ENCODE data around the gene NR2C2. TPM values are rescaled to one million over a fixed set of nuclear protein-coding genes. Genes with fewer than 3 reads are reported as not detected.

The NR2C2 gene
- polyA plus RNA-seq, 1 donor (not counting 4 experiments of a cell fraction or from before 2014, with no cell fraction given) = 9.4 TPM

DNA sequence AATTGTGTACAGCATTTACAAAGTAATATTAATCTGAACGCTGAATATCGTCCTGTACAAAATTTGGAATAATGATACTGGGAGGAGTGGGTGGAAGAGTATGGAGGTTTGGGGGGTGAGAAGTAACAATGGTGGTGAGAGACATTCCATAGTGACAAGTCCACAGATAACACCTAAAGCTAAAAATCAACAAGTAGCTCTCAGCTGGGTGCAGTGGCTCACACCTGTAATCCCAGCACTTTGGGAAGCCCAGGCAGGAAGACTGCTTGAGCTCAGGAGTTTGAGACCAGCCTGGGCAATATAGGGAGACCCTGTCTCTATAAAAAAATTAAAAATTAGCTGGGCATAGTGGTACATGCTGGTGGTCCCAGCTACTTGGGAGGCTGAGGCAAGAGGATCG lies 112.6 kb downstream of the NR2C2 start:
- H3K36me3 ChIP-seq (ENCODE audit: control insufficient read depth in 2 of 2, extremely low read depth in 1 of 2, insufficient read depth in 2 of 2, low read length in 2 of 2) = peaks cover 16 to 19% of the 10 kb centered on the region in 2 experiments
- H4K20me1 ChIP-seq (ENCODE audit: control insufficient read depth, extremely low read depth, insufficient read depth, low read length) = no peaks in the 10 kb centered on the region
- peaks cover 67% of the 10 kb centered on the region for H3K79me2 ChIP-seq (ENCODE audit: control insufficient read depth, insufficient read depth, low read length)
- H3K9me3 ChIP-seq (ENCODE audit: control insufficient read depth, low read depth, low read length) = no peaks in the 10 kb centered on the region
- H3K9ac ChIP-seq (ENCODE audit: control insufficient read depth, extremely low read depth, insufficient read depth, low read length) = no peak overlapping the region
- H3K4me3 ChIP-seq (ENCODE audit: control insufficient read depth in 2 of 3, extremely low read depth in 1 of 3, insufficient read depth in 2 of 3, low read depth in 1 of 3, low read length in 3 of 3) = no peak overlapping the region
- no peaks in the 10 kb centered on the region for H3K9me1 ChIP-seq (ENCODE audit: control insufficient read depth, extremely low read depth, insufficient read depth, low read length)
- no peak overlapping the region for H2AFZ ChIP-seq (ENCODE audit: control insufficient read depth, low read length)
- no peaks in the 10 kb centered on the region for H3K27me3 ChIP-seq (ENCODE audit: control insufficient read depth, extremely low read depth, insufficient read depth, low read length)
- TF ChIP-seq, protein P1, sequence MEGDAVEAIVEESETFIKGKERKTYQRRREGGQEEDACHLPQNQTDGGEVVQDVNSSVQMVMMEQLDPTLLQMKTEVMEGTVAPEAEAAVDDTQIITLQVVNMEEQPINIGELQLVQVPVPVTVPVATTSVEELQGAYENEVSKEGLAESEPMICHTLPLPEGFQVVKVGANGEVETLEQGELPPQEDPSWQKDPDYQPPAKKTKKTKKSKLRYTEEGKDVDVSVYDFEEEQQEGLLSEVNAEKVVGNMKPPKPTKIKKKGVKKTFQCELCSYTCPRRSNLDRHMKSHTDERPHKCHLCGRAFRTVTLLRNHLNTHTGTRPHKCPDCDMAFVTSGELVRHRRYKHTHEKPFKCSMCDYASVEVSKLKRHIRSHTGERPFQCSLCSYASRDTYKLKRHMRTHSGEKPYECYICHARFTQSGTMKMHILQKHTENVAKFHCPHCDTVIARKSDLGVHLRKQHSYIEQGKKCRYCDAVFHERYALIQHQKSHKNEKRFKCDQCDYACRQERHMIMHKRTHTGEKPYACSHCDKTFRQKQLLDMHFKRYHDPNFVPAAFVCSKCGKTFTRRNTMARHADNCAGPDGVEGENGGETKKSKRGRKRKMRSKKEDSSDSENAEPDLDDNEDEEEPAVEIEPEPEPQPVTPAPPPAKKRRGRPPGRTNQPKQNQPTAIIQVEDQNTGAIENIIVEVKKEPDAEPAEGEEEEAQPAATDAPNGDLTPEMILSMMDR (optimal IDR thresholded peaks at IDR 0.05 in 1 of 3, IDR thresholded peaks at IDR 0.05 in 1 of 3, conservative IDR thresholded peaks at IDR 0.05 in 1 of 3; ENCODE audit: extremely low read depth in 1 of 3, insufficient read depth in 2 of 3, low read length in 3 of 3) = no peak
- TF ChIP-seq EZH2 (IDR thresholded peaks at IDR 0.05; ENCODE audit: low read length) = no peak
- H3K4me2 ChIP-seq (ENCODE audit: control insufficient read depth, extremely low read depth, insufficient read depth, low read depth, low read length) = no peak overlapping the region
- H3K27ac ChIP-seq (ENCODE audit: control insufficient read depth, insufficient read depth, low read length) = no peak overlapping the region
- dilution Hi-C loops (cut with MboI; ENCODE audit: extremely low pct_ligation_motif_present, low sequenced_read_pairs) = no loop called here
- H3K4me1 ChIP-seq (ENCODE audit: control insufficient read depth, extremely low read depth, insufficient read depth, low read length) = peaks cover 13% of the 10 kb centered on the region
- no peak for DNase-seq (ENCODE audit: low read depth, low spot score)
- FAIRE-seq = no peak

DNA sequence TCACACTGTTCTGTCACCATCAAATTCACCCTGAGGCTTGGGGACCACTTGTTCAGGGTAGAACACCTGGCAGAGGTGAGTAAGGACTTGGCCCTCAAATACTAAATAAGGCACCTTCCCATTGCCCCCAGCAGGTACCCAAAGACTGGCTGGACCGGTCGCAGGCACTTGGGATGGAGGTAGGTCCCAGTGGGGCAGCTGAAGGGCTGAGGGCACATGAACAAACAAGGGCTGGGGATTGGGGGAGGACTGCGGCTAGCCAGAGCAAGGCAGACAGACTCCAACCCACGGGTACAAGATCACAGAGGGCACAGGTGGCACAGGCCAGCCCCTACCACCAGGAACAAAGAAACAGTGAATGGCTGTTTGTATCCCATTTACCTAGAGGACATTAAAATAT lies 115.9 kb downstream of the NR2C2 start:
- dilution Hi-C loops (cut with MboI; ENCODE audit: extremely low pct_ligation_motif_present, low sequenced_read_pairs) = no loop called here
- Histone ChIP-seq H3K4me2 (ENCODE audit: control insufficient read depth, extremely low read depth, insufficient read depth, low read depth, low read length) (peak overlapping the region; percentile 92), H4K20me1 (ENCODE audit: control insufficient read depth, extremely low read depth, insufficient read depth, low read length) (no peaks in the 10 kb centered on the region), H3K9me3 (ENCODE audit: control insufficient read depth, low read depth, low read length) (no peaks in the 10 kb centered on the region), H3K9ac (ENCODE audit: control insufficient read depth, extremely low read depth, insufficient read depth, low read length) (no peak overlapping the region), H3K79me2 (ENCODE audit: control insufficient read depth, insufficient read depth, low read length) (peaks cover 41% of the 10 kb centered on the region), H2AFZ (ENCODE audit: control insufficient read depth, low read length) (no peak overlapping the region), H3K4me1 (ENCODE audit: control insufficient read depth, extremely low read depth, insufficient read depth, low read length) (peaks cover 16% of the 10 kb centered on the region), H3K4me3 (ENCODE audit: control insufficient read depth in 2 of 3, extremely low read depth in 1 of 3, insufficient read depth in 2 of 3, low read depth in 1 of 3, low read length in 3 of 3) (peak overlapping the region in 1 of 3 experiments; percentile 99), H3K9me1 (ENCODE audit: control insufficient read depth, extremely low read depth, insufficient read depth, low read length) (no peaks in the 10 kb centered on the region), H3K27ac (ENCODE audit: control insufficient read depth, insufficient read depth, low read length) (no peak overlapping the region), H3K36me3 (ENCODE audit: control insufficient read depth in 2 of 2, extremely low read depth in 1 of 2, insufficient read depth in 2 of 2, low read length in 2 of 2) (peaks cover 6 to 10% of the 10 kb centered on the region in 2 experiments), H3K27me3 (ENCODE audit: control insufficient read depth, extremely low read depth, insufficient read depth, low read length) (no peaks in the 10 kb centered on the region)
- TF ChIP-seq EZH2 (IDR thresholded peaks at IDR 0.05; ENCODE audit: low read length) = no peak
- TF ChIP-seq, protein P1 (optimal IDR thresholded peaks at IDR 0.05 in 1 of 3, IDR thresholded peaks at IDR 0.05 in 1 of 3, conservative IDR thresholded peaks at IDR 0.05 in 1 of 3; ENCODE audit: extremely low read depth in 1 of 3, insufficient read depth in 2 of 3, low read length in 3 of 3) = no peak
- DNase-seq (ENCODE audit: low read depth, low spot score) = no peak
- FAIRE-seq = no peak

Measured in keratinocyte (primary cell).